GM12892 (cell line): ENCODE measurements around the gene OR2AG2.

Source experiments
- POLR2A ChIP-seq: IDR thresholded peaks from 2 replicates; pipeline ENCODE4 v1.6.1; 2011; ENCODE audit warnings: low read depth, low read length, control low read depth
- POLR2AphosphoS5 ChIP-seq: IDR thresholded peaks from 2 replicates; pipeline ENCODE4 v1.6.1; 2011; ENCODE audit warnings: low read depth, low read length, control low read depth

DNA sequence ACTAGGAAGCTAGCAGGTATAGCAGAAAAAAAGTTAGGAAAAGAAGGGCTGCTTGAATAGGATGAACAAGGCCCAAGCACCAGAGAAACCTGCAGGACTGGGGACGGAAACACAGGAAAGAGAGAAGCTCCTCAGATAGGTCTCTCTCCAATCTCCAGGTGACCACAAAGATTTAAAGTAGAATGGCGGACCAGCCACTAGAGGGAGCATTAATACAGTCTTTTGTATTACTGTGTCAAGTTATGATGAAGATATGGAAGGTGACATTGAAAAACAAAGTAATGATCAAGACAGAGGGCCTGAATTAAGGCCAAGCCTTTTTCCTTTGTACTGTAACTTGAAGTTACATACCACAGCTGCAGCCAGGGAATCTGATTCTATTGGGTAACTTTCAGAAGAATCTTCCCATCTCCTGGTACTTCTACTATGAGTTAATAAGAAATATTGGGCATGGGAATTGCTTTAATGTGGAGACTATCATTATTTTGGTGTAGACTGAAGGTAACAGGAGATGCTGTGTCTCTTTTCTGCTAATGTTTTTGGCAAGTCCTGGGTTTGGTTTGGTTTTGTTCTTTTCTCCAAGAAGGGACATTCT, 33.8 kb downstream of the OR2AG2 start:
- TF ChIP-seq POLR2A (no peak), POLR2AphosphoS5 (no peak)
